Keratinocyte (primary cell): ENCODE measurements around the gene MRPS11. TPM values are rescaled to one million over a fixed set of nuclear protein-coding genes. Genes with fewer than 3 reads are reported as not detected.

Source experiments
- DNase-seq: peaks from one replicate; pipeline ENCODE4 v3.0.0-alpha.2; 2011; ENCODE audit warnings: low read depth, missing footprints, low spot score
- FAIRE-seq: peaks from 2 replicates; lab custom pipeline; 2011; peaks lifted over from hg19 to GRCh38; lab: Jason Lieb, UNC
- H2AFZ ChIP-seq: 2 replicates; pipeline ENCODE4 v1.6.0; 2012; ENCODE audit warnings: low read length, control low read depth, inconsistent platforms; ENCODE audit not compliant: control insufficient read depth
- H3K27ac ChIP-seq: 2 replicates; pipeline ENCODE4 v1.5.1; 2011; ENCODE audit warnings: low read length; ENCODE audit not compliant: control insufficient read depth, insufficient read depth
- H3K27me3 ChIP-seq: 3 replicates; pipeline ENCODE4 v1.6.0; 2011; ENCODE audit warnings: low read length; ENCODE audit not compliant: control insufficient read depth, insufficient read depth; ENCODE audit errors: extremely low read depth
- H3K36me3 ChIP-seq, 2 experiments: 2 replicates in 1 of 2; 3 replicates in 1 of 2; pipeline ENCODE4 v1.5.1; 2011; ENCODE audit warnings: low read length in 2 of 2, mild to moderate bottlenecking in 1 of 2; ENCODE audit not compliant: control insufficient read depth in 2 of 2, insufficient read depth in 2 of 2; ENCODE audit errors: extremely low read depth in 1 of 2
- H3K4me1 ChIP-seq: 3 replicates; pipeline ENCODE4 v1.5.1; 2011; ENCODE audit warnings: low read length; ENCODE audit not compliant: control insufficient read depth, insufficient read depth; ENCODE audit errors: extremely low read depth
- H3K4me2 ChIP-seq: 3 replicates; pipeline ENCODE4 v1.6.0; 2011; ENCODE audit warnings: low read depth, low read length; ENCODE audit not compliant: control insufficient read depth, insufficient read depth; ENCODE audit errors: extremely low read depth
- H3K4me3 ChIP-seq, 3 experiments: fragments of 200-600 bp in 1 of 3; sonication (generic) in 1 of 3; 2 replicates in 2 of 3; 3 replicates in 1 of 3; pipeline ENCODE4 v1.5.1; 2011 to 2016; ENCODE audit warnings: low read length in 3 of 3, mild to moderate bottlenecking in 3 of 3, control low read depth in 2 of 3, inconsistent platforms in 1 of 3, low read depth in 1 of 3, mixed read lengths in 1 of 3, mixed run types in 1 of 3, moderate library complexity in 1 of 3; ENCODE audit not compliant: control insufficient read depth in 2 of 3, insufficient read depth in 2 of 3; ENCODE audit errors: extremely low read depth in 1 of 3
- H3K79me2 ChIP-seq: 2 replicates; pipeline ENCODE4 v1.6.0; 2012; ENCODE audit warnings: low read length; ENCODE audit not compliant: control insufficient read depth, insufficient read depth
- H3K9ac ChIP-seq: 3 replicates; pipeline ENCODE4 v1.6.0; 2011; ENCODE audit warnings: low read length; ENCODE audit not compliant: control insufficient read depth, insufficient read depth; ENCODE audit errors: extremely low read depth
- H3K9me1 ChIP-seq: 3 replicates; pipeline ENCODE4 v1.6.0; 2011; ENCODE audit warnings: low read length; ENCODE audit not compliant: control insufficient read depth, insufficient read depth; ENCODE audit errors: extremely low read depth
- H3K9me3 ChIP-seq: 2 replicates; pipeline ENCODE4 v1.5.1; 2012; ENCODE audit warnings: low read depth, low read length; ENCODE audit not compliant: control insufficient read depth
- H4K20me1 ChIP-seq: 3 replicates; pipeline ENCODE4 v1.6.0; 2011; ENCODE audit warnings: low read length; ENCODE audit not compliant: control insufficient read depth, insufficient read depth; ENCODE audit errors: extremely low read depth
- CTCF ChIP-seq, 3 experiments: IDR thresholded peaks in 1 of 3; conservative IDR thresholded peaks in 1 of 3; optimal IDR thresholded peaks in 1 of 3; 2 replicates in 2 of 3; 3 replicates in 1 of 3; pipeline versions ENCODE3 to v1.5.1; 2011; ENCODE audit warnings: low read length in 3 of 3, mild to moderate bottlenecking in 3 of 3, moderate library complexity in 2 of 3, control low read depth in 1 of 3, inconsistent platforms in 1 of 3; ENCODE audit not compliant: insufficient read depth in 2 of 3; ENCODE audit errors: extremely low read depth in 1 of 3
- EZH2 ChIP-seq: IDR thresholded peaks from one replicate; pipeline ENCODE4 v1.6.1; 2012; ENCODE audit warnings: inconsistent platforms, mild to moderate bottlenecking, low read length, moderate library complexity
- dilution Hi-C: fragments of 300-500 bp; cut with MboI; formaldehyde crosslinking; loops from one replicate; pipeline ENCODE4 v1.7.0; 2020; ENCODE audit warnings: low sequenced_read_pairs; ENCODE audit not compliant: extremely low pct_ligation_motif_present
- polyA plus RNA-seq, 5 experiments: library from polyadenylated mRNA; depleted of rRNA in 3 of 5; stranded (reverse) in 3 of 5; stranded (forward) in 1 of 5; unstranded in 1 of 5; fragments of >200 nt; gene quantifications; 1 replicate in 1 of 5; 2 replicates in 3 of 5; 3 replicates in 1 of 5; pipeline versions ENCODE4 v1.2.1 to v1.2.3, GENCODE V29; 2011 to 2012; ENCODE audit warnings: missing spikeins in 2 of 5, low read depth in 1 of 5, low replicate concordance in 1 of 5

MRPS11 gene
- polyA plus RNA-seq, 1 donor (not counting 4 experiments of a cell fraction or from before 2014, with no cell fraction given) = 60.9 TPM

DNA sequence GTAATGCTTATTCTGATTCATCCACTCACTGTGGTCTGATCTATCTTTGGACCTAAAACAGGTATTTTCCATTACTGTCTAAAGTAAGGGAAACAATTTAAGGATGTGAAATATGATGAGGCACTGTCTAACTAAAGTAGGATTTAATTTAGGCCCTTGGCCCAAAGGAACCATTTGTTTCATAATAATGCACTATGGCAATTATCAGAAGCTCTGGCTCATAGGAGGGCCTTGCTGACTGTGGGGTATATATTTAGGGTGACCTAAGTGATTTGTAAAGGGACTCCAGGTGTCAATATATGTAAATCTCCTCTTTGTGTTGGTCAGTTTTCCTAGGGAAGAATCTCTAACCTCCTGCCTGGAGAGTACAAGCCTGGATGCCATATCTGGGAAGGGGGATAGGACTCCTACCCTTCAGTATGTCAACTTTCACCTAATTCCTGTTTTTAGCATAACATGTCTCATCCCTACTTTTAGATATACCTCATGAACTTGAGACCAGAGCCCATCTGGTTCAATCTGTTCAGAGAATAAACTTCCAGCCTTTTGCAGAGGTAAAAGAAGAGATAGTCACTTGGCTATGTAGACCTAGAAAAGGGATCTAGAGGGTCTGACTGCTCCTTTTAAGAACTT lies 58.9 kb downstream of the MRPS11 start:
- H3K9me3 ChIP-seq = no peaks in the 10 kb centered on the region
- TF ChIP-seq CTCF (optimal IDR thresholded peaks at IDR 0.05 in 1 of 3, IDR thresholded peaks at IDR 0.05 in 1 of 3, conservative IDR thresholded peaks at IDR 0.05 in 1 of 3; ENCODE audit: extremely low read depth in 1 of 3, insufficient read depth in 2 of 3, low read length in 3 of 3) (no peak), EZH2 (no peak)
- H3K79me2 ChIP-seq = no peaks in the 10 kb centered on the region
- peaks cover 0 to 2% of the 10 kb centered on the region in 2 experiments for H3K36me3 ChIP-seq
- H3K4me2 ChIP-seq = no peak overlapping the region
- FAIRE-seq = no peak
- no peak overlapping the region for H2AFZ ChIP-seq
- no peaks in the 10 kb centered on the region for H3K27me3 ChIP-seq
- DNase-seq = no peak
- no peak overlapping the region for H3K27ac ChIP-seq
- no peaks in the 10 kb centered on the region for H3K9me1 ChIP-seq
- no peaks in the 10 kb centered on the region for H4K20me1 ChIP-seq
- H3K4me3 ChIP-seq = no peak overlapping the region
- H3K9ac ChIP-seq = no peak overlapping the region
- dilution Hi-C loops = no loop called here
- H3K4me1 ChIP-seq = no peaks in the 10 kb centered on the region

DNA sequence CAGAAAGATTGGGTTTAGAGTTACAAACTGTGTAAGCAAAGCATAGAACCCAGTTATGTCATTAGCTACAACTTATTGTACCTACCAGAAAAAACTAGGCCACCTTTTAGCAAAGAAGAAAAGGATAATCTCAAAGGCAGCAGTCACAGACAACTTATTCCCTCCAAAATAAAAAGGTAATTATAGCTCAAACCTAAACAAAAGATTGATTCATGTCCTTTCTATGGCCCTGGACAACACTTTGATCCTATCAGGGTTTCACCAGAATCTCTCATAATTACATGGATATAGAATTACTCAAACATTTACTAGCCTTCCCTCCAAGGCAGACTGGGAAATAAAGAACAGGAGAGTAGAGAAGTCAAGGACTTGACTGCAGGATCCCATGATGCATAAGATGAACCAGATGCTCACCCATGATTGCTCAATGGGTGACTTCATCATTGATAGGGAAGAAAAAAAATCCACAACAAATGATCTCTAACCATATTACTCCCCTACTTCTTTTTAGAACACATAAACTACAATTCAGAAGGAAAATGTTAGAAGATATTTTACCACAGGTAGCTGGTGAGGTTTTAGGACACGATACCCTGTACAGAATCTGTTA lies 61.6 kb downstream of the MRPS11 start:
- no peak overlapping the region for H3K4me3 ChIP-seq
- FAIRE-seq = no peak
- TF ChIP-seq EZH2 (no peak), CTCF (optimal IDR thresholded peaks at IDR 0.05 in 1 of 3, IDR thresholded peaks at IDR 0.05 in 1 of 3, conservative IDR thresholded peaks at IDR 0.05 in 1 of 3; ENCODE audit: extremely low read depth in 1 of 3, insufficient read depth in 2 of 3, low read length in 3 of 3) (no peak)
- H3K36me3 ChIP-seq = peaks cover 0 to 2% of the 10 kb centered on the region in 2 experiments
- H2AFZ ChIP-seq = no peak overlapping the region
- H3K9me1 ChIP-seq = no peaks in the 10 kb centered on the region
- dilution Hi-C loops = no loop called here
- no peak overlapping the region for H3K9ac ChIP-seq
- DNase-seq = no peak
- H3K4me1 ChIP-seq = no peaks in the 10 kb centered on the region
- H3K27ac ChIP-seq = no peak overlapping the region
- no peaks in the 10 kb centered on the region for H4K20me1 ChIP-seq
- no peaks in the 10 kb centered on the region for H3K79me2 ChIP-seq
- H3K4me2 ChIP-seq = no peak overlapping the region
- no peaks in the 10 kb centered on the region for H3K9me3 ChIP-seq
- no peaks in the 10 kb centered on the region for H3K27me3 ChIP-seq

Other genes with a start within 250 kb of the MRPS11 start
- not detected in 3 replicates for gene NTRK3, start 211.0 kb upstream of the MRPS11 start, polyA plus RNA-seq
- 25.2 to 28.6 TPM (median 26.3 TPM) in 3 replicates for gene MRPL46, start 320 bp upstream of the MRPS11 start, polyA plus RNA-seq
- gene DET1, start 79.0 kb downstream of the MRPS11 start, polyA plus RNA-seq = 1.1 to 1.8 TPM (median 1.7 TPM) in 3 replicates
- gene AEN, start 153.6 kb downstream of the MRPS11 start, polyA plus RNA-seq = 27.5 to 28.2 TPM (median 27.7 TPM) in 3 replicates
- 8.5 to 10.6 TPM (median 8.9 TPM) in 3 replicates for gene ISG20, start 171.3 kb downstream of the MRPS11 start, polyA plus RNA-seq